ENCODE data around the gene TMEM145.
"Not testable (repeated sequence)": the region's sequence is repeated elsewhere in the genome, so short reads cannot be mapped to it uniquely, and the experiment has no call there.

The TMEM145 gene

DNA sequence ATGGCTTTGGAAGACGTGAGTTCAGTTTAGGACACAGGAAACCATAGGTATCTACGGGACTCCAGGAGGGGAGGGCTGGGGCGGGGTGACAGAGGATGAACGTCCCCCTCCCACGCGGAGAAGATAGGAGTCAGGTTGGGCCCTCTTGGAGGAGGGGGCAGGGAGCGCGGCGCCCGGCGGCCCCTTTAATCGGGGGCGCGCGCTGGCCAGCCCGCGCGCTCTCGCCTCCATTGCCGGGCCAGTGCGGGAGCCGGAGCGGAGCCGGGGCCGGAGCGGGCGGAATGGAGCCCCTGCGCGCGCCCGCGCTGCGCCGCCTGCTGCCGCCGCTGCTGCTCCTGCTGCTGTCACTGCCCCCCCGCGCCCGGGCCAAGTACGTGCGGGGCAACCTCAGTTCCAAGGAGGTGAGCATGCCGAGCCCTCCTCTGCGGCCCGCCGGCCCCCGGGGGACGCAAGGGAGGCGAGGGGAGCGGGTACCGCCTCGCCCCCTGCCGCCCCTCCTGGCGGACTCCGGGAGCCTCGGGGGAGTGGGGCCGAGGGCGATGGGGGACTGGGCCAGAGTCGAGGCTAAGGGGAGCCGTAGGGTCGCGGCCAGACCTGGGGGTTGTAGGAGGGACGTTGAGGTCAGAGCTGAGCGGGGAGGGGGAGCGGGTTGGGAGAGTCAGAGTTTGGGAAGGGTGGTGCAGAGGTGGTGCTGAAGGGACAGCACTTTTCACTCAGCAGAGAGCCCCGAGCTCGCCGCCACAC, at the start of gene TMEM145:
Gene TMEM145 (plus strand): TSS at position 214 of the 744 bp plus-strand sequence. CDS start 68 bp downstream, at position 282.
- Histone ChIP-seq H3K9me2 (replicated peaks; ENCODE audit: control insufficient read depth, low read length) (no peaks in the 10 kb centered on the region), H3K4me1 (ENCODE audit: control insufficient read depth, low read length) (peaks cover 45% of the 10 kb centered on the region), H3K27ac (ENCODE audit: low read depth, low read length) (no peak within 1 kb of the TSS), H3K27me3 (ENCODE audit: control insufficient read depth, low read length) (peaks cover 25% of the 10 kb centered on the region), H3K79me2 (ENCODE audit: control insufficient read depth, low read length) (no peaks in the 10 kb centered on the region), H3K9me3 (ENCODE audit: control insufficient read depth, insufficient read depth, low read length) (no peaks in the 10 kb centered on the region), H3K36me3 (ENCODE audit: control insufficient read depth, low read length) (no peaks in the 10 kb centered on the region), H3K4me2 (ENCODE audit: low read length) (peak within 1 kb of the TSS; percentile 95), H3K4me3 (ENCODE audit: low read length) (peak within 1 kb of the TSS; percentile 86), H3F3A (ENCODE audit: control insufficient read depth, insufficient read depth) (0 out of 2 replicates have a peak, but pooled peaks cover 5% of the 10 kb centered on the region), H4K20me1 (ENCODE audit: control insufficient read depth, insufficient read depth, low read depth, low read length) (no peaks in the 10 kb centered on the region)
- TF ChIP-seq EZH2phosphoT487 (IDR thresholded peaks at IDR 0.05; ENCODE audit: borderline replicate concordance, low read length): no peak
- TF ChIP-seq, protein P1, sequence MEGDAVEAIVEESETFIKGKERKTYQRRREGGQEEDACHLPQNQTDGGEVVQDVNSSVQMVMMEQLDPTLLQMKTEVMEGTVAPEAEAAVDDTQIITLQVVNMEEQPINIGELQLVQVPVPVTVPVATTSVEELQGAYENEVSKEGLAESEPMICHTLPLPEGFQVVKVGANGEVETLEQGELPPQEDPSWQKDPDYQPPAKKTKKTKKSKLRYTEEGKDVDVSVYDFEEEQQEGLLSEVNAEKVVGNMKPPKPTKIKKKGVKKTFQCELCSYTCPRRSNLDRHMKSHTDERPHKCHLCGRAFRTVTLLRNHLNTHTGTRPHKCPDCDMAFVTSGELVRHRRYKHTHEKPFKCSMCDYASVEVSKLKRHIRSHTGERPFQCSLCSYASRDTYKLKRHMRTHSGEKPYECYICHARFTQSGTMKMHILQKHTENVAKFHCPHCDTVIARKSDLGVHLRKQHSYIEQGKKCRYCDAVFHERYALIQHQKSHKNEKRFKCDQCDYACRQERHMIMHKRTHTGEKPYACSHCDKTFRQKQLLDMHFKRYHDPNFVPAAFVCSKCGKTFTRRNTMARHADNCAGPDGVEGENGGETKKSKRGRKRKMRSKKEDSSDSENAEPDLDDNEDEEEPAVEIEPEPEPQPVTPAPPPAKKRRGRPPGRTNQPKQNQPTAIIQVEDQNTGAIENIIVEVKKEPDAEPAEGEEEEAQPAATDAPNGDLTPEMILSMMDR (IDR thresholded peaks at IDR 0.05; ENCODE audit: low read depth, low read length, poor library complexity, severe bottlenecking): peak; percentile 48

DNA sequence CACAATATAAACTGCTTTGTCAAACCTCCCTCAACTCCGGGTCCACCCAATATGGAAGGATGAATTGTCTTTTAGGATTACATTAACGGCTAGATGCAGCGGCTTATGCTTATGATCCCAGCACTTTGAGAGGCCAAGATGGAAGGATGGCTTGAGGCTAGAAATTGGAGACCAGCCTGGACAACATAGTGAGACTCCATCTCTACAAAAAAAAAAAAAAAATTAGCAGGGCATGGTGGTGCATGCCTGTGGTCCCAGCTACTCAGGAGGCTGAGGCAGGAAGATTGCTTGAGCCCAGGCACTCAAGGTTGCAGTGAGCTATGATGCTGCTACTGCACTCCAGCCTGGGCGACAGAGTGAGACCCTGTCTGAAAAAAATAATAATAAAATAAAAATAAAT, 47.0 kb upstream of the TMEM145 start:
- H3K9me3 ChIP-seq (ENCODE audit: control insufficient read depth, insufficient read depth, low read length); H3K27me3 ChIP-seq (ENCODE audit: control insufficient read depth, low read length); H3K9me2 ChIP-seq (replicated peaks; ENCODE audit: control insufficient read depth, low read length); H3K36me3 ChIP-seq (ENCODE audit: control insufficient read depth, low read length); H3K4me3 ChIP-seq (ENCODE audit: low read length); H3K4me2 ChIP-seq (ENCODE audit: low read length); H4K20me1 ChIP-seq (ENCODE audit: control insufficient read depth, insufficient read depth, low read depth, low read length); H3K27ac ChIP-seq (ENCODE audit: low read depth, low read length); H3F3A ChIP-seq (ENCODE audit: control insufficient read depth, insufficient read depth): not testable (repeated sequence)
- H3K4me1 ChIP-seq (ENCODE audit: control insufficient read depth, low read length): peaks cover 23% of the 10 kb centered on the region
- peaks cover 16% of the 10 kb centered on the region for H3K79me2 ChIP-seq (ENCODE audit: control insufficient read depth, low read length)

DNA sequence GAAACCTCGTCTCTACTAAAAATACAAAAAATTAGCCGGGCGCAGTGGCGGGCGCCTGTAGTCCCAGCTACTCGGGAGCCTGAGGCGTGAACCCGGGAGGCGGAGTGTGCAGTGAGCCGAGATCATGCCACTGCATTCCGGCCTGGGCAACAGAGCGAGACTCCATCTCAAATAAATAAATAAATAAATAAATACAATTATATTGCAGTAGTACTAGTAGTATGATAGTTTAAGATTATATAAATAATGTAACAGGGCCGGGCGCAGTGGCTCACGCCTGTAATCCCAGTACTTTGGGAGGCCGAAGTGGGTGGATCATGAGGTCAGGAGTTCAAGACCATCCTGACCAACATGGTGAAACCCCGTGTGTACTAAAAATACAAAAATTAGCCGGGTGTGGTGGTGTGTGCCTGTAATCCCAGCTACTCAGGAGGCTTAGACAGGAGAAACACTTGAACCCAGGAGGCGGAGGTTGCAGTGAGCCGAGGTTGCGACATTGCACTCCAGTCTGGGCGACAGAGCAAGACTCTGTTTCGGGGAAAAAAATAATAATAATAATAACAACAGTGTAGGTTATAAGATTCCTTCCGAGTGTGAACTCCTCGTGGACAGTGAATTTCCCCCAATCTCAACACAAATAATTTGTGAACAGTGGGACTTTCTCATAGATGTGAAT, 46.0 kb upstream of the TMEM145 start:
- not testable (repeated sequence) for H4K20me1 ChIP-seq (ENCODE audit: control insufficient read depth, insufficient read depth, low read depth, low read length); H3K9me2 ChIP-seq (replicated peaks; ENCODE audit: control insufficient read depth, low read length); H3K9me3 ChIP-seq (ENCODE audit: control insufficient read depth, insufficient read depth, low read length); H3K27me3 ChIP-seq (ENCODE audit: control insufficient read depth, low read length); H3F3A ChIP-seq (ENCODE audit: control insufficient read depth, insufficient read depth); H3K27ac ChIP-seq (ENCODE audit: low read depth, low read length); H3K36me3 ChIP-seq (ENCODE audit: control insufficient read depth, low read length)
- peak overlapping the region; percentile 94 for H3K4me3 ChIP-seq (ENCODE audit: low read length)
- peak overlapping the region; percentile 94 for H3K4me2 ChIP-seq (ENCODE audit: low read length)
- H3K79me2 ChIP-seq (ENCODE audit: control insufficient read depth, low read length): peaks cover 19% of the 10 kb centered on the region
- H3K4me1 ChIP-seq (ENCODE audit: control insufficient read depth, low read length): peaks cover 27% of the 10 kb centered on the region

DNA sequence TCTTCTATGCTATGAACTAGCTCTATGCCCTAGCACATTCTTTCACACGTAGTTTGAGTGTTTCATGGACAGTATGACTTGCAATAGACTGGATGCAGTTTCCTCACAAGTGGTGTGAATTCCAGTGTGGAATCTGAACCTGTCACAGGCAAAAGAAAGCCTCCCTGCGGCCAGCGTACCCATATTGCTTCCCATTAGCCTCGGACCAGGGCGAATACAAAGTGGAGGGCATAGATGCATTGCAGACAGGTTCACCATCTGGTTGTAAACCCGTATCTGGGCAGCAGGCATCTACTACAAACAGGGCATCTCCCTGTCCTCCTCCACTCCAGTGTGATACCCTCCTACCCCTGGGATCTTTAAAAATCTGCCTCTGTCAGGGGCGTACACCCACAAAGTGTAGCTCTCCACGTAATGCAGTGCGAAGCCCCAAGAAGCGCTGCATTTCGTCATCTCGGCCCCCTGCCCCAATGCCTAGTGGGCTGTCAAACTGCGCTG, 45.4 kb upstream of the TMEM145 start:
- peak overlapping the region; percentile 81; the same call in 1 of the 2 replicates for H3K27ac ChIP-seq (ENCODE audit: low read depth, low read length)
- peaks cover 19% of the 10 kb centered on the region for H3K79me2 ChIP-seq (ENCODE audit: control insufficient read depth, low read length)
- H3K4me1 ChIP-seq (ENCODE audit: control insufficient read depth, low read length): peaks cover 27% of the 10 kb centered on the region
- no peaks in the 10 kb centered on the region for H3K9me2 ChIP-seq (replicated peaks; ENCODE audit: control insufficient read depth, low read length)
- H3F3A ChIP-seq (ENCODE audit: control insufficient read depth, insufficient read depth): peaks cover 3% of the 10 kb centered on the region; the same call in 1 of the 2 replicates
- no peaks in the 10 kb centered on the region for H3K9me3 ChIP-seq (ENCODE audit: control insufficient read depth, insufficient read depth, low read length)
- H3K4me3 ChIP-seq (ENCODE audit: low read length): peak overlapping the region; percentile 94
- TF ChIP-seq, protein P1 (IDR thresholded peaks at IDR 0.05; ENCODE audit: low read depth, low read length, poor library complexity, severe bottlenecking): no peak
- no peak for TF ChIP-seq EZH2phosphoT487 (IDR thresholded peaks at IDR 0.05; ENCODE audit: borderline replicate concordance, low read length)
- H3K27me3 ChIP-seq (ENCODE audit: control insufficient read depth, low read length): no peaks in the 10 kb centered on the region
- H4K20me1 ChIP-seq (ENCODE audit: control insufficient read depth, insufficient read depth, low read depth, low read length): no peaks in the 10 kb centered on the region
- no peaks in the 10 kb centered on the region; the same call in 1 of the 2 replicates for H3K36me3 ChIP-seq (ENCODE audit: control insufficient read depth, low read length)
- H3K4me2 ChIP-seq (ENCODE audit: low read length): peak overlapping the region; percentile 94
